ENCODE results near the gene ADCY3. TPM values are rescaled to one million over a fixed set of nuclear protein-coding genes. Genes with fewer than 3 reads are reported as not detected.

The ADCY3 gene
- total and polyA plus RNA-seq, 9 of the 15 experiments (the other 6 are each of a cell fraction or from before 2014, with no cell fraction given) = 1.5 to 54.8 (median 26.3) TPM

DNA sequence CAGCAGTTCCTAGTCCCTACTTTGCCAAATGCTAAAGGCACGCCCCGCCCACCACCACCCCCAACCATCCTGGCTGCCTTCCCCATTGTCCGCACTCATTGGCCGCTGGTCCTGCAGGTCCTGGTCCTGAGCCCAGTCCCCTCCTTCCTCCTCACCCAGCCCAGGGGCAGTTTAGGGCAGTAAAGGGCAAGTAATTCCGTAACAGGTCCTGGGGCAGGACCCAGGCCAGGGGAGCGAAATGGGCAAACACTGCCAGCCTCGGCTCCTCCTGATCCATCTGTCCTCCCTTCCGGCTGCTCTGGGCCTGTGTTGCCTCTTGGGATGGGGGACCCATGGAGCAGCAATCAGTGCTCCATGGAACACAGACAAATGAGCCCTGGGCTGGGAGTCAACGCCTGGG lies 6.1 kb downstream of the ADCY3 start:
- Histone ChIP-seq H3K9ac (ENCODE audit: insufficient read depth in 1 of 2, low read depth in 2 of 2, low read length in 2 of 2) (0 out of 4 replicates have a peak overlapping the region, but pooled peaks of 1 of the 2 experiments have one; percentile 22), H3K9me3 (replicated peaks; ENCODE audit: control insufficient read depth, insufficient read depth, low read depth, low read length) (peaks cover 5% of the 10 kb centered on the region), H3K9me1 (ENCODE audit: control insufficient read depth, insufficient read depth, low read length) (peaks cover 12% of the 10 kb centered on the region), H3K27me3 (ENCODE audit: control insufficient read depth in 2 of 2, insufficient read depth in 2 of 2, low read length in 2 of 2) (no peaks in the 10 kb centered on the region), H3K79me2 (ENCODE audit: control insufficient read depth, insufficient read depth, low read length) (peaks cover 30% of the 10 kb centered on the region), H2AFZ (ENCODE audit: low read depth, low read length) (no peak overlapping the region), H3K4me3 (no peak overlapping the region), H4K20me1 (replicated peaks; ENCODE audit: control insufficient read depth, insufficient read depth, low read length) (peaks cover 14% of the 10 kb centered on the region), H3K36me3 (ENCODE audit: control insufficient read depth, insufficient read depth, low read length) (peaks cover 69% of the 10 kb centered on the region; the same call in 2 of the 3 replicates), H3K27ac (ENCODE audit: extremely low read depth, low read depth, low read length) (no peak overlapping the region), H3K4me1 (replicated peaks in 1 of 2; ENCODE audit: control insufficient read depth in 2 of 2, insufficient read depth in 2 of 2, low read length in 2 of 2) (peaks cover 20 to 29% of the 10 kb centered on the region in 2 experiments; a peak in 4 of 5 replicates), H3K4me2 (ENCODE audit: insufficient read depth, low read length) (no peak overlapping the region)
- ATAC-seq (no peak), FAIRE-seq (no peak), DNase-seq (ENCODE audit: extremely low read depth in 1 of 4, low spot score in 3 of 4) (no peak)
- no TSS peak for BruUV-seq (replicated peaks)
- 94% methylated on average over 5 of the region's 9 CpGs for WGBS (ENCODE audit: insufficient coverage, low coverage, missing lambda C conversion rate)
- intact Hi-C loops (cut with micrococcal nuclease) (no loop called here), in situ Hi-C loops (cut with MboI) (no loop called here)
- ChIA-PET POLR2A (no interaction called here), CTCF (ENCODE audit: low intra/inter-chr PET ratio) (interaction anchor here (0.6 kb wide), 1 partner anchor 216 kb away, joined by 3 read pairs; no protein-coding TSS in a partner anchor)
- TF ChIP-seq DIDO1 (tag; IDR thresholded peaks at IDR 0.05; ENCODE audit: low read depth) (no peak), SMC3 (conservative IDR thresholded peaks at IDR 0.05; ENCODE audit: insufficient read depth, low read depth, low read length) (no peak), CHD4 (IDR thresholded peaks at IDR 0.05; ENCODE audit: insufficient read depth, insufficient replicate concordance, low read depth, low read length, poor library complexity, severe bottlenecking) (no peak), SMAD3 (CRISPR knock-in tag; conservative IDR thresholded peaks at IDR 0.05) (no peak), FOXJ2 (tag; IDR thresholded peaks at IDR 0.05) (no peak), CBX5 (IDR thresholded peaks at IDR 0.05; ENCODE audit: borderline replicate concordance, low read depth) (no peak), ZNF75A (CRISPR knock-in tag; IDR thresholded peaks at IDR 0.05) (no peak), TBL1XR1 (IDR thresholded peaks at IDR 0.05; ENCODE audit: low read length in 2 of 2) (no peak), SMAD4 (CRISPR knock-in tag; conservative IDR thresholded peaks at IDR 0.05) (no peak), FOS (IDR thresholded peaks at IDR 0.05; ENCODE audit: extremely low read depth, insufficient read length) (no peak), NCOA6 (IDR thresholded peaks at IDR 0.05) (no peak)
- TF ChIP-seq, protein P1, sequence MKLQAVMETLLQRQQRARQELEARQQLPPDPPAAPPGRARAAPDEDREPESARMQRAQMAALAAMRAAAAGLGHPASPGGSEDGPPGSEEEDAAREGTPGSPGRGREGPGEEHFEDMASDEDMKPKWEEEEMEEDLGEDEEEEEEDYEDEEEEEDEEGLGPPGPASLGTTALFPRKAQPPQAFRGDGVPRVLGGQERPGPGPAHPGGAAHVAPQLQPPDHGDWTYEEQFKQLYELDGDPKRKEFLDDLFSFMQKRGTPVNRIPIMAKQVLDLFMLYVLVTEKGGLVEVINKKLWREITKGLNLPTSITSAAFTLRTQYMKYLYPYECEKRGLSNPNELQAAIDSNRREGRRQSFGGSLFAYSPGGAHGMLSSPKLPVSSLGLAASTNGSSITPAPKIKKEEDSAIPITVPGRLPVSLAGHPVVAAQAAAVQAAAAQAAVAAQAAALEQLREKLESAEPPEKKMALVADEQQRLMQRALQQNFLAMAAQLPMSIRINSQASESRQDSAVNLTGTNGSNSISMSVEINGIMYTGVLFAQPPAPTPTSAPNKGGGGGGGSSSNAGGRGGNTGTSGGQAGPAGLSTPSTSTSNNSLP (IDR thresholded peaks at IDR 0.05; ENCODE audit: borderline replicate concordance, low read depth, low read length) = no peak
- TF ChIP-seq, protein P2, sequence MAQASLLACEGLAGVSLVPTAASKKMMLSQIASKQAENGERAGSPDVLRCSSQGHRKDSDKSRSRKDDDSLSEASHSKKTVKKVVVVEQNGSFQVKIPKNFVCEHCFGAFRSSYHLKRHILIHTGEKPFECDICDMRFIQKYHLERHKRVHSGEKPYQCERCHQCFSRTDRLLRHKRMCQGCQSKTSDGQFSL (CRISPR knock-in tag; IDR thresholded peaks at IDR 0.05) = no peak
- TF ChIP-seq, protein P2 (tag; IDR thresholded peaks at IDR 0.05) = no peak
- TF ChIP-seq, protein P3, sequence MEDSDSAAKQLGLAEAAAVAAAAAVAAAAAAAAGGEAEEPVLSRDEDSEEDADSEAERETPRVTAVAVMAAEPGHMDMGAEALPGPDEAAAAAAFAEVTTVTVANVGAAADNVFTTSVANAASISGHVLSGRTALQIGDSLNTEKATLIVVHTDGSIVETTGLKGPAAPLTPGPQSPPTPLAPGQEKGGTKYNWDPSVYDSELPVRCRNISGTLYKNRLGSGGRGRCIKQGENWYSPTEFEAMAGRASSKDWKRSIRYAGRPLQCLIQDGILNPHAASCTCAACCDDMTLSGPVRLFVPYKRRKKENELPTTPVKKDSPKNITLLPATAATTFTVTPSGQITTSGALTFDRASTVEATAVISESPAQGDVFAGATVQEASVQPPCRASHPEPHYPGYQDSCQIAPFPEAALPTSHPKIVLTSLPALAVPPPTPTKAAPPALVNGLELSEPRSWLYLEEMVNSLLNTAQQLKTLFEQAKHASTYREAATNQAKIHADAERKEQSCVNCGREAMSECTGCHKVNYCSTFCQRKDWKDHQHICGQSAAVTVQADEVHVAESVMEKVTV (CRISPR knock-in tag; IDR thresholded peaks at IDR 0.05) = no peak
- TF ChIP-seq, protein P4, sequence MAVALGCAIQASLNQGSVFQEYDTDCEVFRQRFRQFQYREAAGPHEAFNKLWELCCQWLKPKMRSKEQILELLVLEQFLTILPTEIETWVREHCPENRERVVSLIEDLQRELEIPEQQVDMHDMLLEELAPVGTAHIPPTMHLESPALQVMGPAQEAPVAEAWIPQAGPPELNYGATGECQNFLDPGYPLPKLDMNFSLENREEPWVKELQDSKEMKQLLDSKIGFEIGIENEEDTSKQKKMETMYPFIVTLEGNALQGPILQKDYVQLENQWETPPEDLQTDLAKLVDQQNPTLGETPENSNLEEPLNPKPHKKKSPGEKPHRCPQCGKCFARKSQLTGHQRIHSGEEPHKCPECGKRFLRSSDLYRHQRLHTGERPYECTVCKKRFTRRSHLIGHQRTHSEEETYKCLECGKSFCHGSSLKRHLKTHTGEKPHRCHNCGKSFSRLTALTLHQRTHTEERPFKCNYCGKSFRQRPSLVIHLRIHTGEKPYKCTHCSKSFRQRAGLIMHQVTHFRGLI (CRISPR knock-in tag; IDR thresholded peaks at IDR 0.05) = no peak
- TF ChIP-seq, protein P5, sequence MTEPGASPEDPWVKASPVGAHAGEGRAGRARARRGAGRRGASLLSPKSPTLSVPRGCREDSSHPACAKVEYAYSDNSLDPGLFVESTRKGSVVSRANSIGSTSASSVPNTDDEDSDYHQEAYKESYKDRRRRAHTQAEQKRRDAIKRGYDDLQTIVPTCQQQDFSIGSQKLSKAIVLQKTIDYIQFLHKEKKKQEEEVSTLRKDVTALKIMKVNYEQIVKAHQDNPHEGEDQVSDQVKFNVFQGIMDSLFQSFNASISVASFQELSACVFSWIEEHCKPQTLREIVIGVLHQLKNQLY (CRISPR knock-in tag; conservative IDR thresholded peaks at IDR 0.05) = no peak
